Measurements from ENCODE around the gene ZSCAN12. TPM values are rescaled to one million over a fixed set of nuclear protein-coding genes. Genes with fewer than 3 reads are reported as not detected.
"Not testable (repeated sequence)": the region's sequence is repeated elsewhere in the genome, so short reads cannot be mapped to it uniquely, and the experiment has no call there.

ZSCAN12 gene
- total RNA-seq, 3 donors from 2014 or later = 4.2 to 11.6 (median 7.5) TPM

DNA sequence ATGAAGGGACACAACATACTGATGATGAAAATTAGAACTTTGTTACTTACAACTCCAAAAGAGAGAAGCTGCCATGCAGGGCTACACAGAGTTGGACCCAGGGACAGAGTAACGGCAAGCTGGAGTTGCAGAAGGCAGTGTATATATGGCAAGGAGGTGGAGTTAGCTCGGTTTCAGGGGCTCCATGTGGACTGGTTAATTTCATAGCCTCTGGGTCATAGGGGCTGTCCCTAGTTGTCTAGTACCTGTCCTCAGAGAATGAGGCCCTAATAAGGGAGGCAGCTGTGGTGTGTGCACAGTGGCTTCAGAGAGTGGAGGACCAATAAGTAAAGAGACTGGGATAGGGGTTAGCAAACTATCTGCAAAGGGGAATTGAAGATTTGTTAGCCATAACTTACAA lies 7.9 kb upstream of the ZSCAN12 start:
- Histone ChIP-seq H3K9me3 (peaks cover 0 to 9% of the 10 kb centered on the region in 2 donors), H3K4me3 (no peak overlapping the region), H3K4me1 (no peaks in the 10 kb centered on the region), H3K27ac (no peak overlapping the region), H3K27me3 (no peaks in the 10 kb centered on the region), H3K36me3 (no peaks in the 10 kb centered on the region)
- intact Hi-C loops (cut with DNase I; ENCODE audit: low total_unique reads) = no loop called here
- no peak for DNase-seq (ENCODE audit: low spot score in 2 of 2)
- TF ChIP-seq CTCF (IDR thresholded peaks at IDR 0.05) = no peak

DNA sequence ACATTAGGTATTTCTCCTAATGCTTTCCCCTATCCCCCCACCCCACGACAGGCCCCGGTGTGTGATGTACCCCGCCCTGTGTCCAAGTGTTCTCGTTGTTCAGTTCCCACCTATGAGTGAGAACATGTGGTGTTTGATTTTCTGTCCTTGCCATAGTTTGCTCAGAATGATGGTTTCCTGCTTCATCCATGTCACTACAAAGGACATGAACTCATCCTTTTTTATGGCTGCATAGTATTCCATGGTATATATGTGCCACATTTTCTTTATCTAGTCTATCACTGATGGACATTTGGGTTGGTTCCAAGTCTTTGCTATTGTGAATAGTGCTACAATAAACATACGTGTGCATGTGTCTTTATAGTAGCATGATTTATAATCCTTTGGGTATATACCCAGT lies 4.4 kb upstream of the ZSCAN12 start:
- H3K4me3 ChIP-seq; H3K9me3 ChIP-seq; DNase-seq (ENCODE audit: low spot score in 2 of 2); H3K27ac ChIP-seq; intact Hi-C loops (cut with DNase I; ENCODE audit: low total_unique reads); H3K4me1 ChIP-seq; H3K36me3 ChIP-seq; H3K27me3 ChIP-seq: not testable (repeated sequence)

DNA sequence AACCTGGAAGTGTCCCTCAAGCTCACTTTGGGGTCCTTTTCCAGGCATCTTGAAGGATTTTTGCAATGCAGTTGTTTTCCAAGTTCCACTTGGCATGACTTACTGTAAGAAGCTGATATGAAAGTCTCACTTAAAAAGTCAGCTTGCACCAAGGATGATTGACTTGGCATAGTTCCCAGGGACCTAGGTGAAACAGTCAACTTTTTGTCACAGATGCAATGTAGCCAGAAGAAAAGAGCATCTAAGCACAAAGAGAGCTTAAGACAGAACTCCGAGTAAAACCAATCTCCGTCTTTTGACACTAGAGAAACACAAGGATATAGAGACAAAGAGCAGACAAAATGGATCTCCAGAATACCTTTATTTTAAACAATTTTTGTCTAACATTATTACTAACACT lies 2.6 kb upstream of the ZSCAN12 start:
- no peaks in the 10 kb centered on the region for H3K27me3 ChIP-seq
- H3K36me3 ChIP-seq = no peaks in the 10 kb centered on the region
- TF ChIP-seq CTCF (IDR thresholded peaks at IDR 0.05) (no peak), POLR2A (IDR thresholded peaks at IDR 0.05) (no peak), POLR2AphosphoS5 (IDR thresholded peaks at IDR 0.05) (no peak)
- H3K4me1 ChIP-seq = peaks cover 0 to 11% of the 10 kb centered on the region in 2 donors
- intact Hi-C loops (cut with DNase I; ENCODE audit: low total_unique reads) = no loop called here
- H3K27ac ChIP-seq = no peak overlapping the region
- DNase-seq (ENCODE audit: low spot score in 2 of 2) = no peak
- no peak overlapping the region for H3K4me3 ChIP-seq
- no peaks in the 10 kb centered on the region for H3K9me3 ChIP-seq

- H3K27me3 ChIP-seq = no peaks in the 10 kb centered on the region
- H3K4me1 ChIP-seq = peaks cover 0 to 14% of the 10 kb centered on the region in 2 donors
- no peak overlapping the region for H3K4me3 ChIP-seq
- H3K36me3 ChIP-seq = no peaks in the 10 kb centered on the region
- TF ChIP-seq CTCF (IDR thresholded peaks at IDR 0.05) (no peak), POLR2A (IDR thresholded peaks at IDR 0.05) (no peak), POLR2AphosphoS5 (IDR thresholded peaks at IDR 0.05) (no peak)
- no peak overlapping the region for H3K27ac ChIP-seq
- H3K9me3 ChIP-seq = no peaks in the 10 kb centered on the region
- DNase-seq (ENCODE audit: low spot score in 2 of 2) = no peak
- intact Hi-C loops (cut with DNase I; ENCODE audit: low total_unique reads) = no loop called here
Measured at GRCh38 chr6:28401172-28401571, 1.6 kb upstream of the ZSCAN12 start.

- TF ChIP-seq CTCF (IDR thresholded peaks at IDR 0.05) (no peak), POLR2A (IDR thresholded peaks at IDR 0.05) (no peak), POLR2AphosphoS5 (IDR thresholded peaks at IDR 0.05) (no peak)
- peaks cover 0 to 14% of the 10 kb centered on the region in 2 donors for H3K4me1 ChIP-seq
- H3K9me3 ChIP-seq = no peaks in the 10 kb centered on the region
- no peak for DNase-seq (ENCODE audit: low spot score in 2 of 2)
- H3K4me3 ChIP-seq = peak overlapping the region; percentile 69 to 91 (median 89)
- peak overlapping the region; percentile 10 to 61 for H3K27ac ChIP-seq
- no peaks in the 10 kb centered on the region for H3K27me3 ChIP-seq
- H3K36me3 ChIP-seq = no peaks in the 10 kb centered on the region
- intact Hi-C loops (cut with DNase I; ENCODE audit: low total_unique reads) = no loop called here
Measured at GRCh38 chr6:28400122-28400451, 540 bp upstream of the ZSCAN12 start.

DNA sequence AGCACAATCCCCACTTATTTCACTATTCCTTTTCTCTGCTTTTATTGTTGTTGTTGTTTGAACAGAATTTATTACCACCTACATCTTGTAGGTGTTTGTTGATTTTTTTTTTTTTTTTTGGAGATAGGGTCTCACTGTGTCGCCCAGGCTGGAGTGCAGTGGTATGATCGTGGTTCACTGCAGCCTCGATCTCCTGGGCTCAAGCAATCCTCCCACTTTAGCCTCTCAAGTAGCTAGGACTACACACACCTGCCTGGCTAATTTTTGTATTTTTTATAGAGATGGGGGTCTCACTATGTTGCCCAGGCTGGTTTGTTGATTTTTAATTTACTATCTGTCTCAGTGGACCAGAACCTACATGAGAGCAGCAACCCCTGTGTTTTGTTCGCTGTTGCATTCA lies 3.6 kb downstream of the ZSCAN12 start:
- no peak overlapping the region for H3K27ac ChIP-seq
- no peak for DNase-seq (ENCODE audit: low spot score in 2 of 2)
- H3K4me1 ChIP-seq = peaks cover 0 to 14% of the 10 kb centered on the region in 2 donors
- H3K9me3 ChIP-seq = no peaks in the 10 kb centered on the region
- no peaks in the 10 kb centered on the region for H3K27me3 ChIP-seq
- no peak for TF ChIP-seq CTCF (IDR thresholded peaks at IDR 0.05)
- TF ChIP-seq POLR2A (IDR thresholded peaks at IDR 0.05) = no peak
- no peak for TF ChIP-seq POLR2AphosphoS5 (IDR thresholded peaks at IDR 0.05)
- intact Hi-C loops (cut with DNase I; ENCODE audit: low total_unique reads) = no loop called here
- H3K4me3 ChIP-seq = no peak overlapping the region
- no peaks in the 10 kb centered on the region for H3K36me3 ChIP-seq
